Measurements from ENCODE around the gene CAMK1D.

Gene CAMK1D

DNA sequence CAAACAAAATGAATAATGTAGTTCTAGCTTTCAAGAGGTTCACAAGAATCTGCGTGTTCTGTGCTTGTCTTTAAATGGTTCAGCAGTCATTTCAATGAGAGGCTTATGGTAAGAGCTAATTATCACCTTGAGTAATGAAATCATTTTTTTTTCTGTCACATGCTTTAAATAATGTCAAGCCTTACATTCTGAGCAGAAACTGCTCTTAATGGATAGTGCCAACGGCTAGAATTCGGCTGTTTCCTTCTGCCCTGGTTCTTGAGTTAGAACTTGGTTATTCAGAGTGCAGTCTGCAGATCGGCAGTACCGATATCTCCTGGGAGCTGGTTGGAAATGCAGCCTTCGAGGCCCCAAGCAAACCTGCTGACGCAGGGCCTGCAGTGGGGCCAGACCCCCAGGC, 316.2 kb downstream of the CAMK1D start:
- DNase-seq = no peak

DNA sequence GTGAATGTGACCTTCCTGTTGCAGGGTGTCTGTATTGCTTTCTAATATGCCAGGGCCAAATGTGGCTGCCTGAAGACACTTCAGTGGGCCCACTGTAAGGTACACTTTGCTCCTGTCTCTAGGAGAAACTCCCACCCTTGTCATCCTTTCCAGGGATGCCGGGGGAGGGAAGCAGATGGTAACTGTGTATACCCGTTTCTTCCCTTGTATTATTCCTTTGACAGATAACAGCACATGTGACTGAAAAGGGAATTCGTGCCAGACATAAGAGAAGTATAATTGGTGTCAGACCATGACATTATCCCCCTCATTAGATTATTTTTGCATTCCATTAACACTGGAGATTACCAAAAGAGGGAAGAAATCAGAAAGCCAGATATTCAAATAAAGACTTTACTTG, 317.7 kb downstream of the CAMK1D start:
- no peak for DNase-seq

DNA sequence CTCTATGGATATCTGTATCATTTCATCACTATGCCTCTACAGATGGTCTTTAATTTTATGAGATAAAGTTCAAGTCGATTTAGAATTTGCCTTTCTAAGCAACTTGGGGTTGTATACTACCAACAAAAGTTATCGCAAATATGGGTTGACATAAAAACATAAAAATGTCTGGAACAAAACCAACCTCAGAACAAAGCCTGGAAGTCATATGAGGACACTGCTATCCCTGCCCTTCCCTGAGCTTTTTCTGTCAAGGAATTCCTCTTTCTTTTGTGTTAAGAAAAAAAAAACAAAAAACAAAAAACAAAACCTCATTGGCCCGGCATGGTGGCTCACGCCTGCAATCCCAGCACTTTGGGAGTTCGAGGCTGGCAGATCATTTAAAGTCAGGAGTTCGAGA, 319.3 kb downstream of the CAMK1D start:
- DNase-seq = no peak

DNA sequence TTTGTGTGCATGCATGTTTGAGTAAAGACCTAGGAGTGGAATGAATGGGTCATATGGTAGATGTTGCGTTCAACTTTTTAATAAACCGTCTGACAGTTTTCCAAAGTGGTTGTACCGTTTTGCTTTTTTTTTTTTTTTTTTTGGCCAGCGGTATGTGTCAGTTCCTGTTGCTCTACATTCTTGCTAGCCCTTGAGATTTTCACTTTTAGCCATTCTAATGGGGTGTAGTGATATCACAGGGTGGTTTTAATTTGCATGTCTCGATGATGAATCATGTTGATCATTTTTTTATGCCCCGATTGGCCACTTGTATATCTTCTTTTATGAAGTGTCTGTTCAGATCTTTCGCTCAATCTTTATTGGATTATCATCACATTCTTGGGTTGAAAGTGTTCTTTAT, 320.7 kb downstream of the CAMK1D start:
- DNase-seq = no peak

DNA sequence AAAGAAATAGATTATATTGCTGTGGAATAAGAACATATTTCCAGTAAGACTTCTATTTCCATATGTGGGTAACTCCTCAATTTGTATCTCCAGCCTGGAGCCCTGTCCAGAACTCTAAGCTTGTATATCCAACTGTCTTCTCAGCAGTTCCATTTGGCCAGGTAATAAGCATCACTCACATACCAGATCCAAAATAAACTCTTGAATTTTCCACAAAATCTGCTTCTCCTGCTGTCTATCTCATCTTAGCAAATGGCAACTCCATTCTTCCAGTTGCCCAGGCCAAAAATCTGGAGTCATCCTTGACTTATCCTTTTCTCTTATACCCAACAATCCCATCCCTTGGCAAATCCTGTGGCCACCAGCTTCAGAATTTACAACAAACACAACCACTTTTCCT, 325.8 kb downstream of the CAMK1D start:
- DNase-seq = no peak

DNA sequence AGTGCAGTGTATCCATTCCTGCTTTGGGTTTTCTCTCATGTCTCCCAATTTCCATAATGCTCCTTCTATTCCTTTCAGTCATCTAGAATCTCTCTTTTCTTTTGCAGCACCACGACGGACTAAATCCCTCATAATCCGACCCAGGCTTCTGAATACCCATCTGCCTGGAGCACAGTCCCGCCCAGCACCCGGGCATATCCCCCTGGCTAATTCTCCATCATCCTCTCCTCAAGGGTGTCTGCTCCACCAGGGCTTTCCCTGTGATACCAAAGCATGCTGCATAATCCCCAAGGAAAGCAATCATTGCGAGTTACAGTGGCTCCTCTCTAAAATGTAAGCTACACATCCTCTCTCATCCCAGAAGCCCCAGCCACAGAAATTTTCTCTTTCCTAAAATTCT, 330.3 kb downstream of the CAMK1D start:
- DNase-seq = no peak

DNA sequence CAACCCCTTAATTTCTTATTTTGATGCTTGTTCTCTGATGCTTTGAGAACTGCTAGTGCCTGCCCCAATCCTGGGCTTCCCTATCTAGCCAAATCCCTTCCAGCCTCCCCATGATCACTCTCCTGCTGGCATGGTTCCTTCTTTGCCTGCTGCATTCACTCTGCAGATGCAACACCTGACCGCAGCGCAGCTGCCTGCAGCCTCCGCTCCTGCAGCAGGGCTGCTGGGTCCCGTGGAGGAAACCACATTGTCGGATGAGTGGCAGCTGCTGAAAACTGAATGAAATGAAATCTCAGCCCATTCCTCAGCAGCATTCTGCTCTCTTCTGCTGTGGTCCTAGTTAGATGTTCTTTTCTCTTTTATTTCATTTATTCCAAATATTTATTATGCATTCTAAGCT, 331.9 kb downstream of the CAMK1D start:
- no peak for DNase-seq

DNA sequence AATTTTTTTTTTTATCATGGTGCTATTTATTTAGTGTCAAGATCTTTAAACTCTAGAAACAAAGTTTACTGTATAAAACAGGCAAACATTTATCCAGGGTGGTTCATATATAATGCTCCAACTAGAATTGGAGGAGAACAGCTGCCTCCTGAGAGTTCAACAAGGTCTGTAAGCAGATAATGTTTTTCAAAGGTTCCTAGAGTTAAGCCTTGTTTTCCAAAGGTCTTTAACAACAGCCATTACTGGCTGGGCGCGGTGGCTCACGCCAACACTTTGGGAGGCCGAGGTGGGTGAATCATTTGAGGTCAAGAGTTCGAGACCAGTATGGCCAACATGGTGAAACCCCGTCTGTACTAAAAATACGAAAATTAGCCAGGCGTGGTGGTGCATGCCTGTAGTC, 335.4 kb downstream of the CAMK1D start:
- no peak for DNase-seq

DNA sequence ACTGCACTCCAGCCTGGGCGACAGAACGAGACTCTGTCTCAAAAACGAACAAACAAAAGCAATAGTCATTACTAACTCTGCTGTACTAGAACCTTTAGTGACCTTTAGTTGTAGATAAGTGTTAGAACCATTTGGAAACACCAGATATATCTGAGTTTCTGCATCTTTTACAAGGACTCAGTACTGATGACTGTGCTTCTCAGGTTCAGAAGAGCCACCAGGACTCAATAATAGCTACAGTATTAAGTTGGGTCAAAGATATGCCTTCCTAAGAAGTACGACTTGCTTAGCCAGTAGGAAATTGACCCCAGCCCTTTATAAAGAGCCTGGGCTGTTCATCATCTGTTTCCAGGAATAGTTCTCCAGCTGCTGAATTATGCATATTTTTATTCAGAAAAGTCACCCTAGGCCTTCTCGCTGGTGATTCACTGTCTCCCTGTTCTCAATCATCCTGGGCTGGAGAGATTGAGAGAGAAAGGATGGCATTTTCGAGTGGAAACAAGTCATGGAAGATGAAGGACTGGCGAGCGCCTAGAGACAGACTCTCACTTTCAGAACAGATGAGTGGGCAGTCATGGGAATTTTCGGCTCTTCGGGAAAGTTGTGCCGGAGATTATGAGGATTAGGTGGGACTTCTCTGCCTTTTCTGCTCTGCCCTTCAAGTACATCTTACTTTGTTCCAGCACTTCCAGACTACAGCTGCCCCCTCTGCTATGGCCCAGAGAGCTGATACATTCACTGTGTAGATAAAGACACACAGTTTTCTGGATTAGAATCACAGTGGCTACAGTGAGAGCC, 336.1 kb downstream of the CAMK1D start:
- DNase-seq = no peak

DNA sequence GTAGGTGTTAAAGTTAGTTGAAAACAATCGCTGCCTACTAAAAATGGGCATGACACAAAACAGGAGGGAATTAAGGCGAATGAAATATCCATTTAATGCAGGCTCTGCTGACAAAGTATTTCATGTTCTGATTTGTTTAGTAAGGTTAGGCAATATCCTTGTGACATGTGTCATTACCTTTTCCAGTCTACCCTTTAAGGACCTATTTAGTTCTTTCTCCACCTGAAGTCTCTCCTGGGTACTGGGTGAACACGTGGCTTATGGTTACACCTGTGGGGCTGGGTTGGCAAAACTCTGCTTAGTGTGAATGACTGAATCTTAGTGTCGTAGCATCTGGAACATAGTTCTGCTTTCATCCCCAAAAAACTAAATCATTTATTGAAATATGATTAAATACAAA, 338.6 kb downstream of the CAMK1D start:
- no peak for DNase-seq

DNA sequence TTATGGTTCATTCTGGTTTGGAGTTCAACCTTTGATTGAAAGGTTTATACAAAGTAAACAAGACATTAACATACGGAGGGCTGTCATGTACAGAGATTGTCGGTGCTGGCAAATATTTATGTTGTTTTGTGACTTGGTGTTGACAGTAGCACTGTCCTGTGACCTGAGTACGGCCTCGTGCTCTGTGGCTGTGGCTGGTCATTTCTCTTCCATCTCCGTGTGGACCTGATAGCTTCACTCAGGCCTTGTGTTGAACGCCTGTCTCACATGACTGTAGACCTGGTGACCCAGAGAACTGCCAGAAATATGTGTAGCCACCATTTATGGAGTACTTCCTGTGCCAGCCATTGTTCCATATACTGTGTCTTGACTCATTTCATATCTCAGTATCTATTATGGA, 340.5 kb downstream of the CAMK1D start:
- no peak for DNase-seq

DNA sequence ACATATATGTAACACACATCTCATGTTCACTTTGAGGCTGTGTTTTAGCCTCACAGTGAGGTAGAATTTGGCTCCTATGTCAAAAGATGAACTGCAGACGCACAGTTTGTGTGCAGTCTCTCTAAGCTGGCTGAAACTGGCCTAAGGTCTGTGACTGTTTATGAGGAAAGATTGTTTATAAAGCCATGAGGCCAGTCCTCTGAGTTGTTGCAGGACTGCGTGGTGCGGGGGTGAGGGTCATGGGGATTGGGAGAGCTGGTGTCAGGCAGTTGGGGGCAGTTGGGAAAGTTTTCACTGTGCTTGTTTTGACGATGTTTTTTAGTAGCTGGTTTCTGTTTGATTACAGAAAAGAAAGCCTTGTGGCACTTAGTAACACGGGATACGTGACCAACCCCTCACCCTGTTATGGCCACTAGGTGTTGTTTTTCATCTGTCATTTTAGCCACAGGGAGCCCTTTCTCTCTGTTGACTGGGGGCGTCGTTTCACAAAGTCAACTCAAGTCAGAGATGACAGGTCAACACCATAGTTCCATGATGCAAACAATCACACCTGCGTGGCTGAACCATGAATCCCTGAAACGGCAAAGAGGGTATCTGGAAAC, 341.3 kb downstream of the CAMK1D start:
- no peak for DNase-seq

DNA sequence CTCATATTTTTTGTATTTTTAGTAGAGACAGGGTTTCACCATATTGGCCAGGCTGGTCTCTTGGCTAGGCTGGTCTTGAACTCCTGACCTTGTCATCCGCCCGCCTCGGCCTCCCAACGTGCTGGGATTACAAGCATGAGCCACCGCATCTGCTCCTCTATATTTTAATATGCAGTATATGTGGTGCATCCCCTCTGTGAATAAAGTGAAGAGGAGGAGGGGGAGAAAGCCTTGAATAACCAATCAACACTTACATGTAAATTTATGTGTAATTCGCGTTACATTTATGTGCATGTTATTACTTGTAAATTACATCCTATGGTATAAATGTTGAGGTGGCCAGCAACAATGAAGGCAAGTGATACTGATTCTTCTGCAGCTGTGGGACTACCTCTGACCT, 342.2 kb downstream of the CAMK1D start:
- DNase-seq = no peak

DNA sequence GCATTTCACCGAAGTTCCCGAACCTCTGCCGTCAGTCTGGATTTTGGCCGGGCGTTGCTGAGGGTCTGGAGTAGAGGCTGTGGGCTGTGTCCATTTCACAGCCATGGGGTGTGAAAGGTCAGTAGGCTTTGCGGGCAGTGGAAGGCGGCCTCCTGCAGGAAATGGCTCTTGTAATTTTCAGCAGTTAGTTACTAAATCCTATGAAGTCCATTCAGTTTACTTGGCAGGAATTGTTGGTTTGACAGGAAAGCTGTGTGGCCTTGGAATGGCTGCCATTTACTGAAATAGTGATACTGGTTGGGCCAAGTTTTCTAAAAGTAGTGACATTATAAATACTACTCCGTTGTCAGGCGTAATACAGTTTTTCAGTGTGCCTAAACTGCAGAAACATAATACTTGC, 348.4 kb downstream of the CAMK1D start:
- DNase-seq = no peak

DNA sequence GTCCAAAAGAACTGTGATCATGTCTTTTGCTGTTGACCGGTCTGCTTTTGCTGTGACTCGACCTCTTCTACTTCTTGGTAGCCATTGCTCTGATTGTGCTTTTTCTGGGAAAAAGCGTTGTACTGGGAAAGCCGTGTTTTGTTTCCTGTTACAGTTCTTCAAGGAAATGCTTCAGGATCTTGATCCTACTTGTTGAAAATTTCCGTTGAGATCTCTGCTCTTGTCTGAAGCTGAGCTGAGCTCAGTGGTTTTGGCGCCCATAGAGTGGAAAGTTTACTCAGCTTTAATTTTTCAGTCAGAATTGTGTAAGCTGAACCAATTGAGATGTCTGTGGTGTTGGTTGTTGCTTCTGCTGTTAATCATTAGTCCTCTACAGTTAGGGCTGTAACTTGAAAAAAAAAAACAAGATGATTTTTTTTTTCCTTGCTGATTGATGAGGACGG, 349.9 kb downstream of the CAMK1D start:
- DNase-seq = no peak

DNA sequence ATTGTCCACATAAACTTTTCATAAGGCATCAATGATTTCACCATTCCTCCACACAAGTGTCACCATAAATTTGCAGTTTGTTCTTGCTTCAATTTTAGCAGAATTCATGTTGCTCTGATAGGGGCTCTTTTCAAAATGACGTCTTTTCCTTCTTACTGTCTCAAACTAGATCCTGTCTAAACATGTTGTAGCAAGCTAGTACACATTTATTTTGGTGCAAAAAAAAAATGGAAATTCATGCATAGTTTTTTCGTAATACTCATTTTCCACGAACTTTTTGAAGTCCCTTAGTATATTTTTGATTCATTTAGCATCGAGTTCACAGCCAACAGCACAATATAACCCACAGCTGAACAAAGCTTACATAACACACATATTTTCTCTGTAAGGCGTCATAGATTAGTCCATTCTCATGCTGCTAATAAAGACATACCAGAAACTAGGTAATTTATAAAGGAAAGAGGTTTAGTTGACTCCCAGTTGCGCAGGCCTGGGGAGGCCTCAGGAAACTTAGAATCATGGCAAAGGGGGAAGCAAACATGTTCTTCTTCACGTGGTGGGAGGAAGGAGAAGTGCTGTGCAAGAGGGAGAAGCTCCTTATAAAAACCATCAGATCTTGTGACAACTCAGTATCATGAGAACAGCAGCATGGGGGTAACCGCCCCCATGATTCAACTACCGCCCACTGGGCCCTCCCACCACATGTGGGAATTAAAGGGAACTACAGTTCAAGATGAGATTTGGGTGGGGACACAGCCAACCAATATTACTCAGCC, 350.6 kb downstream of the CAMK1D start:
- no peak for DNase-seq

DNA sequence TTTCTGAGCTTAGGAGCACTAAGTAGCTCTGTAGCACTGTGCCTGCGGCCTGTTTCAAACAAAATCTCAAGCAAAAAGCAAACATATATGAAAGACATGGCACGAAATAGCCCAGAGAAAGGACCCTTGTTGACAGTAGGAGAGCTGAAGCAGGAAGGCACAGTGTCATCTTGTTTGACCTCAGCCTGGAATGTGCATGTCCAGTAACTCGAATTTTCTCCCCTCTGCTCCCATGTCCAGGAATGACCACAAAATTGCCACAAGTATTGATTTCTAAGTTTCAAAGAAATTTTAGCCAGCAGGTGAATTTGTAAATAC, 351.2 kb downstream of the CAMK1D start:
- no peak for DNase-seq

DNA sequence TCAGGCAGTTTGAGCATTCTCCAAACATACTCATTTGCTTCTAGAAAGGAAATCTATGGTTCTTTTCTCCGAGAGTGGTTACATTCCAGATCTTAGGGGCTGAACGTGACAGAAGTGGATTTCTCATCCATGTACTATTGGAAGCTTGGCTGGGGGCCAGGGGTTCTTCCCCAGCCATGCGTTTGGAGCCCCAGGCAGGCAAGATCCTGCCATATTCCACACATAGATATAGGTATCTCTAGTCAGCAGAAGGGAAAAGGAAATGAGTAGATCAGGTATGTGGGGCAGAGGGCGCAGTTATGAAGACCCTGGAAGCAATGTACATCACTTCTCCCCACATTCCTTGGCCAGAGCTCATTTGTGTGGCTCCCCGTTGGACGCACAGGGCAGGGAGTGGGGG, 352.3 kb downstream of the CAMK1D start:
- no peak for DNase-seq

DNA sequence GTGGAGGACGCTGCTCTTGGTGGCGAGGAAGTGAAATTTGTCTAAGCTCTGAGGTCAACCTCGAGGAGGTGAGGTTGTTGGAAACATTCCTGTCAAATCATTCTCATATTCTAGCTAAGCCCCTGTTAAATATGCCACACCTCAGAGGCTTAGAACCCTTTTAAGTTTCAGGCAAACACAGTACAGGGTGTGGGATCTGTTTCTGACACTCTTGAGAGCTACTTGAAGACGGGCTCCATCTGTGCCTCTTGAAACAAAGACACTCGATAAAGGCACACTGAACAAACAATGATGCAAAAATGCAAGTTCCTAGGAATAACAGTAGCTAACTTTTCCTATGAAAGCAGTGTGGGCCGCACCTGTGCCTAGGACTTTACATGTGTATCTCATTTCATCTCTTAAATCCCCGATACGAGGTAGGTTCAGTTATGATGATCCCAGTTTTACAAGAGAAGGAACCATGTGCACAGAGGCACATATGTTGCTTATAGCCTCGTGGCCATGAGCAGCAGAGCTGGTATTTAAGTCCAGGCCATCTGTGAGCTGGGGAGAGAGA, 352.9 kb downstream of the CAMK1D start:
- DNase-seq = no peak

DNA sequence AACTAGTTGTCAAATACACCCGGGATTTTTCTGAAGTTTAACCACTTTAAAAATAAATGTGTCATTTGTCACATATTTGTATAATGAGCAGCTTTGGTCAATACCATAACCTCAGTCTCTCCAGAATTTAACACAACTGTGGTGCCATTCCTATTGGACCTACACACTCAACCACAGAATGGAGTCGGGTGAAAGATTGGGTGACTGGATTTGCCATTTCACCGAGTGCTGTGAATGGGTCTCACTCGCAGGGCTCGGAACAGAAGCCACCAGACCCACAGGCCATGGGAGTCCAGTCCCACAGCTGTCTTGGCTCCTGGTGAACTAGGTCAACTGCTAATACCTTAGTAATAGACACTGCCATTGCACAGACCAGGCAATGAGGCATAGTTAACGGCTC, 353.8 kb downstream of the CAMK1D start:
- no peak for DNase-seq

DNA sequence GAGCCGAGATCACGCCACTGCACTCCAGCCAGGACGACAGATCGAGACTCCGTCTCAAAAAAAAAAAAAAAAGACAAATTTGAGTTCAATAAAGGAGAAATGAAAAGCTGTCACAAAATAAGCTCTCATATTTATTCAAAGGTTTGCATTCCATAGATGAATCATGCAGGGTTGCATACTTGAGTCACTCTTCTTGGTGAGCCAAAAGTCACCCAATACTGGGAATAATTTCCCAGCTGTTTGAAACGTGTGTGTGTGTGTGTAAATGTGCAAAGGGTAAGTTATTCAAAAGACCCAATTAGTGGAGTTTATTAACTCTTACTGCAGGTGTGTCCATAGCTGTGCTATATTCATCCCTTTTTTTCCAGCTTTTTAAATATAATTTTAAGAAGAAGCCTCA, 354.5 kb downstream of the CAMK1D start:
- DNase-seq = no peak

DNA sequence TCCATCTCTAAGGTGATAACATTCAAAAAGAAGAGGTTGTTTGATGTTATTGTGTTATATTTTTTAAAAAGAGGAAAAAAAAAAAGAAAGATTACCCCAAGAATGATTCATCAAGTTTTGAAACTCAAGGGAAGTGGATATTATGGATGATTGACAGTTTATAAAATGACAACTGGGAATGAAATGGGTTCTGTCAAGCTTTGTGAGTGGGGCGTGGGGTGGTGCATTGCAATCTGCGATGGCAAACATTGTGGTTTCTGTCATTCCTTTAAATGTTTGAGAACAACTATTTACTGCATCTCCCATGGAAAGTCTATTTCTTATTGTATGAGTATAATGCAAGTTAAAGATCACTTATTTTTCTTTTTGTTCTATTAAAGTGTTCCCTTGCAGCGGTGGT, 355.1 kb downstream of the CAMK1D start:
- DNase-seq = no peak

DNA sequence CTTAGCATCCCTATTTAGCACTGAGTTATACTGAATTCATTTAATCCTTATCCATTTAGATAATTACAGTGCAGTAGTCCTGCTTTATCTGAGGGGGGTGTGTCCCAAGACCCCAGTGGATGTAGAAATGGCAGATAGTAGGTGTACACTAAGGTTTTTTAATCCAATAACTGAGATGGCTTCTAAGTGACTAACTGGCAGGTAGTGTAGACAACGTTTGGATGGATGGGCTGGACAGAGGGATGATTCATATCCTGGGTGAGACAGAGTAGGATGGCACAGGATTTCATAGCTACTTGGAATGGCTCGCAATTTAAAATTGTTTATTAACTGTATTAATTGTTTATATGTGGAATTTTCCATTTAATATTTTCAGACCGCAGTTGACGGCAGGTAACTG, 356.6 kb downstream of the CAMK1D start:
- DNase-seq = no peak
